22Rv1 (cell line): ENCODE measurements around the gene LRRC45.

Experiments used
- CTCF ChIP-seq: fragments of 450-650 bp; IDR thresholded peaks from 2 replicates; pipeline ENCODE4 v1.5.1; 2017; ENCODE audit warnings: mild to moderate bottlenecking
- ZFX ChIP-seq: fragments of 450-650 bp; IDR thresholded peaks from 2 replicates; pipeline ENCODE4 v1.6.1; 2017; ENCODE audit warnings: antibody characterized with exemption, borderline replicate concordance

GRCh38 chr17:82053130-82053529 is 30.0 kb downstream of the LRRC45 start:
- TF ChIP-seq CTCF (no peak), ZFX (no peak)
